A673 (cell line): Measurements from ENCODE around the gene LRRC4B. TPM values are rescaled to one million over a fixed set of nuclear protein-coding genes. Genes with fewer than 3 reads are reported as not detected.

Experiments
- BruUV-seq: library from RNA; stranded (reverse); fragments of 400-500 nt; replicated peaks from 2 replicates; lab custom pipeline; 2021; lab: Mats Ljungman, UMichigan
- CTCF ChIA-PET: fragments of 300-600 bp; sonication (Branson Sonifier 250); formaldehyde crosslinking; loops from one replicate; lab custom pipeline; 2022; ENCODE audit warnings: antibody characterized with exemption; lab: Charles Lee
- POLR2A ChIA-PET: fragments of 300-600 bp; sonication (Branson Sonifier 250); formaldehyde crosslinking; loops from one replicate; lab custom pipeline; 2022; ENCODE audit warnings: antibody characterized with exemption; ENCODE audit not compliant: low non-redundant PET; lab: Charles Lee
- DNase-seq: peaks from one replicate; pipeline ENCODE4 v3.0.0-alpha.2; 2015; ENCODE audit warnings: low spot score
- H3K27ac ChIP-seq: fragments of 200-600 bp; sonication (generic); 2 replicates; pipeline ENCODE4 v1.5.1; 2016; ENCODE audit warnings: mixed run types, low read depth, mild to moderate bottlenecking, mixed read lengths, antibody characterized with exemption, low read length; ENCODE audit not compliant: poor library complexity, severe bottlenecking
- H3K27me3 ChIP-seq: fragments of 200-600 bp; sonication (generic); replicated peaks from 2 replicates; pipeline ENCODE4 v1.6.1; 2017; ENCODE audit warnings: mixed run types, low read depth, mild to moderate bottlenecking, mixed read lengths, antibody characterized with exemption, low read length; ENCODE audit not compliant: insufficient read depth, poor library complexity
- H3K36me3 ChIP-seq: fragments of 200-600 bp; sonication (generic); 2 replicates; pipeline ENCODE4 v1.6.1; 2016; ENCODE audit warnings: mixed run types, mild to moderate bottlenecking, mixed read lengths, antibody characterized with exemption, low read length; ENCODE audit not compliant: insufficient read depth, poor library complexity, severe bottlenecking
- H3K4me1 ChIP-seq: fragments of 200-600 bp; sonication (generic); 2 replicates; pipeline ENCODE4 v1.6.1; 2017; ENCODE audit warnings: mixed run types, mild to moderate bottlenecking, mixed read lengths, antibody characterized with exemption, low read length; ENCODE audit not compliant: insufficient read depth, poor library complexity, severe bottlenecking
- H3K4me3 ChIP-seq: fragments of 200-600 bp; sonication (generic); 2 replicates; pipeline ENCODE4 v1.5.1; 2016; ENCODE audit warnings: low read depth, mixed run types, mild to moderate bottlenecking, mixed read lengths, low read length; ENCODE audit not compliant: poor library complexity, severe bottlenecking
- H3K9me3 ChIP-seq: fragments of 200-600 bp; sonication (generic); 2 replicates; pipeline ENCODE4 v1.6.1; 2016; ENCODE audit warnings: mixed run types, low read depth, mild to moderate bottlenecking, mixed read lengths, antibody characterized with exemption, low read length; ENCODE audit not compliant: poor library complexity, severe bottlenecking
- EZH2 ChIP-seq: fragments of 200-600 bp; sonication (generic); IDR thresholded peaks from 2 replicates; pipeline ENCODE4 v1.6.1; 2017; ENCODE audit warnings: borderline replicate concordance, low read depth, mild to moderate bottlenecking, mixed read lengths, antibody characterized with exemption, low read length; ENCODE audit not compliant: poor library complexity, severe bottlenecking
- intact Hi-C: fragments of 100-400 bp; cut with micrococcal nuclease; formaldehyde crosslinking; loops from one replicate; pipeline ENCODE4 v1.10.0; 2022; ENCODE audit not compliant: unreplicated experiment
- total RNA-seq: library from RNA; stranded (reverse); gene quantifications from 2 replicates; pipeline ENCODE4 v1.2.3, GENCODE V29; 2021
- TF ChIP-seq, protein P1 (sequence below): fragments of 300-800, 200-600 bp; sonication (generic); conservative IDR thresholded peaks from 2 replicates; pipeline ENCODE4 v1.5.1; 2017; ENCODE audit warnings: low read depth, mild to moderate bottlenecking, antibody characterized with exemption, low read length, moderate library complexity, mixed read lengths

The LRRC4B gene
- total RNA-seq, 1 experiment from 2014 or later: 23.1 TPM

- H3K4me1 ChIP-seq: peaks cover 11% of the 10 kb centered on the region
- no peak for TF ChIP-seq EZH2
- TF ChIP-seq, protein P1, sequence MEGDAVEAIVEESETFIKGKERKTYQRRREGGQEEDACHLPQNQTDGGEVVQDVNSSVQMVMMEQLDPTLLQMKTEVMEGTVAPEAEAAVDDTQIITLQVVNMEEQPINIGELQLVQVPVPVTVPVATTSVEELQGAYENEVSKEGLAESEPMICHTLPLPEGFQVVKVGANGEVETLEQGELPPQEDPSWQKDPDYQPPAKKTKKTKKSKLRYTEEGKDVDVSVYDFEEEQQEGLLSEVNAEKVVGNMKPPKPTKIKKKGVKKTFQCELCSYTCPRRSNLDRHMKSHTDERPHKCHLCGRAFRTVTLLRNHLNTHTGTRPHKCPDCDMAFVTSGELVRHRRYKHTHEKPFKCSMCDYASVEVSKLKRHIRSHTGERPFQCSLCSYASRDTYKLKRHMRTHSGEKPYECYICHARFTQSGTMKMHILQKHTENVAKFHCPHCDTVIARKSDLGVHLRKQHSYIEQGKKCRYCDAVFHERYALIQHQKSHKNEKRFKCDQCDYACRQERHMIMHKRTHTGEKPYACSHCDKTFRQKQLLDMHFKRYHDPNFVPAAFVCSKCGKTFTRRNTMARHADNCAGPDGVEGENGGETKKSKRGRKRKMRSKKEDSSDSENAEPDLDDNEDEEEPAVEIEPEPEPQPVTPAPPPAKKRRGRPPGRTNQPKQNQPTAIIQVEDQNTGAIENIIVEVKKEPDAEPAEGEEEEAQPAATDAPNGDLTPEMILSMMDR: no peak
- H3K4me3 ChIP-seq: no peak overlapping the region
- CTCF ChIA-PET: no interaction called here
- no peak for DNase-seq
- H3K27ac ChIP-seq: no peak overlapping the region
- BruUV-seq: no TSS peak
- POLR2A ChIA-PET: interaction anchor here (0.7 kb wide), 1 partner anchor 172 kb away, joined by 7 read pairs; no protein-coding TSS in a partner anchor
- no peaks in the 10 kb centered on the region for H3K36me3 ChIP-seq
- H3K9me3 ChIP-seq: no peaks in the 10 kb centered on the region
- no peaks in the 10 kb centered on the region for H3K27me3 ChIP-seq
- intact Hi-C loops: no loop called here
Measured at GRCh38 chr19:50558449-50558848, 9.8 kb downstream of the LRRC4B start.

DNA sequence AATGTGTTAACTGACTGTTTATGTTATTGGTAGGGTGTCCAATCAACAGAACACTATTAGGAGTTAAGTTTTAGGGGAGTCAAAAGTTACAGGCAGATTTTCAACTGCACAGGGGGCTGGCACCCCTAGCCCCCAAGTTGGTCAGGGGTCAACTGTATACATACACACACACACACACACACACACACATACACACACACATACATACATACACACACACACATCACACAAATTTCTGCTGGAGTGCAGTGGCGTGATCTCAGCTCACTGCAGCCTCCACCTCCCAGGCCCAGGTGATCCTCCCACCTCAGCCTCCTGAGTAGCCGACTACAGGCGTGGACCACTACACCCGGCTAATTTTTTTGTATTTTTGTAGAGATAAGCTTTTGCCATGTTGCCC is 10.2 kb downstream of the LRRC4B start:
- Histone ChIP-seq H3K27ac (no peak overlapping the region), H3K4me1 (peaks cover 11% of the 10 kb centered on the region), H3K27me3 (no peaks in the 10 kb centered on the region), H3K36me3 (no peaks in the 10 kb centered on the region), H3K9me3 (no peaks in the 10 kb centered on the region), H3K4me3 (no peak overlapping the region)
- no TSS peak for BruUV-seq
- TF ChIP-seq EZH2: no peak
- TF ChIP-seq, protein P1: no peak
- intact Hi-C loops: no loop called here
- ChIA-PET POLR2A (interaction anchor here (0.7 kb wide), 1 partner anchor 171 kb away, joined by 7 read pairs; no protein-coding TSS in a partner anchor), CTCF (no interaction called here)
- no peak for DNase-seq

DNA sequence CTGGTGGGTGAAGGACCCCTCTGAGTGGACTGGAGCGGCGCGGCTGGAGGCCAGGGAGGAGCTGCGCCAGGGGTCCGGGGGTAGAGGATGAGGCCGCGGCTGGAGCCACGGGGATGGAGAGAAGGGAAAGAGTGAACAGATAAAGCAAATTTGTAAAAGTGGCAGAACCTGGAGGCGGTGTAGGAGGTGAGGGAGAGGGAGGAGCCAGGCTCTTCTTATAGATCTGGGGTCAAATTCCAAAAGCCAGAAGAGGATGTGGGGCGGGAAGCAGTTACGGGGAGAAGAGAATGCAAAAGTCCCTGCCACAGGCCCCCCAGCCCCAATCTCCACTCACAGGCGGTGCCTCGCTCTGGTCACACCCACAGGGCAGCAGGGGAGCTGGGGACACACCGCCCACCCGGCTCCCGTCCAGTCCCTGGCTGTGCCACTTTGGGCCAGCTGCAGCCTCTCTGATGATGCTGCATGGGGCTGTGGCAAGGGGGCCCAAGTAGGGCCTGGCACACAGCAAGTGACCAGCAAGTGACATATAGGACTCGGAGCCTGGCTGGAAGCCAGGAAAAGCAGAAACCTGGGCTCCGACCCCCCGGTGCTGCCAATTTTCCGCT is 11.1 kb downstream of the LRRC4B start:
- Histone ChIP-seq H3K27me3 (no peaks in the 10 kb centered on the region), H3K4me1 (peaks cover 11% of the 10 kb centered on the region), H3K9me3 (no peaks in the 10 kb centered on the region), H3K27ac (no peak overlapping the region), H3K4me3 (peak overlapping the region; percentile 47), H3K36me3 (no peaks in the 10 kb centered on the region)
- CTCF ChIA-PET: interaction anchor here (0.6 to 1.8 kb wide), 6 partner anchors 17 to 365 kb away, joined by 3 to 15 read pairs (median 3); no protein-coding TSS in a partner anchor
- no peak for DNase-seq
- POLR2A ChIA-PET: no interaction called here
- intact Hi-C loops: no loop called here
- TF ChIP-seq, protein P1: no peak
- TF ChIP-seq EZH2: no peak
- BruUV-seq: no TSS peak
